GM21515 (cell line): ENCODE results near the gene APCDD1L.
"Not testable (repeated sequence)": the region's sequence is repeated elsewhere in the genome, so short reads cannot be mapped to it uniquely, and the experiment has no call there.

ENCODE experiments used
- ATAC-seq: cut with Tn5 transposase; IDR thresholded peaks from one replicate; pipeline ENCODE4 v1.9.1; 2021; ENCODE audit not compliant: unreplicated experiment

The APCDD1L gene

GRCh38 chr20:58418949-58419748, 96.0 kb downstream of the APCDD1L start:
- no peak for ATAC-seq

DNA sequence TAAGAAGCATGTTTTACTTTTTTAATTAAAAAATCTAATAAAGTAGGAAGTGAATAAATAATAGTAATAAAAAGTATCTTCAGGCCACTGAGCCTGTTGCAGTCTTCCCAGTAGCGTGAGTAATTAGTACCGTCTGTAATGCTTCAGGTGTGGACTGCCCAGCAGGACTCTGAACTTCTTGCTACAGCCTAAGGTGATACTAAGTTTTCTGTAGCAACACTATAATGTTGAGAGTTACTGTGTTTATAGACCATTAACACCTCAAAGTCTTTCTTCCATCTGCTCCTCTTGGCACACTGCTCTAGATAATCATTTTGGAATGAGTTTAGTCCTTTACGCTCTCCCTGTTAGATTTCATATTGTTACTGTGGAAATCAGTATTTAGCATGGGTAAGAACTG, 97.8 kb downstream of the APCDD1L start:
- ATAC-seq, result no peak

DNA sequence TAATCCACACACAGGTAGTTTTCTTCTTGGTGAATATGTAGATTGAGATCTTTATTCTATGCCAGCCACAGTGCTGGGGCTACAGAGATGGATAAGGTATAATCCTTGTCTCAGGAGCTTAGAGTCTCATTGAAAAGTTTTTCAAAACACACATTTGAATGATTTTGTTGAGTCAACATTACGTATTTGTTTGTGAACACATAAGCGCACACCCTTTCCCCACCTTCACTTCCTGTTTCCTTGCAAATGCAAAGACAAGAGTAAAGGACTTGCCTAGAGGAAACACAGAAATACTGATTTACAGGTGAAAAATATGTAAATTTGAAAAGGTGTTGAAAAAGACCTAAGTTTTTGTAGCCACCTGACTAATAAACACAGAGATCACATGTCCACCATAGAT, 98.4 kb downstream of the APCDD1L start:
- ATAC-seq, result no peak

DNA sequence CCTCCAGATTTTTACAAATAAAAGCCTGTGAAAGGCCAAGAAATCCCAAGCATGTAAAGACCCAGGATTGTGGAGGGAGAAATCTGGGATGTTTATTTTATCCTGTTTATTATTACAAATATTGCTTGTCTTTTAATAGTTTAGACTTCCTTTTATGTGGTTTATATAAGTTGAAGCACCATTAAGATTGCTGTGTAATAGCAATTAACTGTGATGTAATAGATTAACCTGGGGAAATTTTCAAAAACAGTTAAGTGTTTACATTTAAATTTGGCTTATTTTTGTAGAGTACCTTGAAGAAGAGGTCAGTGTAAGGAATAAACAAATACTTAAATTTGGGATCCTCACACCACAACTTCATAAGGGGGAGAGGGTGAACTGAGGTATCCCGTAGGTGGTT, 99.1 kb downstream of the APCDD1L start:
- ATAC-seq, result no peak

DNA sequence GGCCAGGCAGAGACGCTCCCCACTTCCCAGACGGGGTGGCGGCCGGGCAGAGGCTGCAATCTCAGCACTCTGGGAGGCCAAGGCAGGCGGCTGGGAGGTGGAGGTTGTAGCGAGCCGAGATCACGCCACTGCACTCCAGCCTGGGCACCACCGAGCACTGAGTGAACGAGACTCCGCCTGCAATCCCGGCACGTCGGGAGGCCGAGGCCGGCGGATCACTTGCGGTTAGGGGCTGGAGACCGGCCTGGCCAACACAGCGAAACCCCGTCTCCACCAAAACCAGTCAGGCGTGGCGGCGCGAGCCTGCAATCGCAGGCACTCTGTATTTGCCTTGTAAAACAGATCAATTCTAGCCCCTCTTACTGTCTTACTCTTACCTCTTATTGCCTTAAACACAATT, 100.4 kb downstream of the APCDD1L start:
- not testable (repeated sequence) for ATAC-seq

- not testable (repeated sequence) for ATAC-seq
Measured at GRCh38 chr20:58414216-58414615, 101.0 kb downstream of the APCDD1L start.
